HEK293 (cell line): Measurements from ENCODE around the gene RTBDN.
A peak's percentile ranks its signal among the peaks of the same experiment; 100 is the strongest.

Source experiments
- KLF7 ChIP-seq: fragments of 450-650 bp; formaldehyde crosslinking; IDR thresholded peaks from 2 replicates; pipeline ENCODE4 v1.5.1; 2016; ENCODE audit warnings: missing biosample characterization, missing genetic modification characterization, borderline replicate concordance
- KLF9 ChIP-seq: fragments of 450-650 bp; formaldehyde crosslinking; IDR thresholded peaks from 2 replicates; pipeline ENCODE4 v1.5.1; 2016; ENCODE audit warnings: missing biosample characterization, missing genetic modification characterization, low read depth
- SCRT1 ChIP-seq: fragments of 450-650 bp; formaldehyde crosslinking; IDR thresholded peaks from 2 replicates; pipeline ENCODE4 v1.5.1; 2016; ENCODE audit warnings: missing biosample characterization, missing genetic modification characterization, borderline replicate concordance
- SCRT2 ChIP-seq: fragments of 450-650 bp; formaldehyde crosslinking; IDR thresholded peaks from 2 replicates; pipeline ENCODE4 v1.5.1; 2016; ENCODE audit warnings: missing biosample characterization, missing genetic modification characterization
- SETDB1 ChIP-seq: IDR thresholded peaks from one replicate; pipeline ENCODE4 v1.6.1; 2017; ENCODE audit warnings: mild to moderate bottlenecking, low read length, moderate library complexity, mixed read lengths; ENCODE audit not compliant: insufficient read length
- SP2 ChIP-seq: fragments of 450-650 bp; formaldehyde crosslinking; IDR thresholded peaks from 2 replicates; pipeline ENCODE4 v1.5.1; 2016; ENCODE audit warnings: missing biosample characterization, missing genetic modification characterization
- ZBTB8A ChIP-seq: fragments of 450-650 bp; formaldehyde crosslinking; IDR thresholded peaks from 2 replicates; pipeline ENCODE4 v1.5.1; 2016; ENCODE audit warnings: missing biosample characterization, missing genetic modification characterization
- ZIC2 ChIP-seq: fragments of 450-650 bp; formaldehyde crosslinking; IDR thresholded peaks from 2 replicates; pipeline ENCODE4 v1.5.1; 2016; ENCODE audit warnings: missing biosample characterization, missing genetic modification characterization
- ZNF140 ChIP-seq: fragments of 450-650 bp; formaldehyde crosslinking; IDR thresholded peaks from 2 replicates; pipeline ENCODE4 v1.5.1; 2016; ENCODE audit warnings: missing biosample characterization, missing genetic modification characterization
- ZNF146 ChIP-seq: fragments of 450-650 bp; formaldehyde crosslinking; IDR thresholded peaks from 2 replicates; pipeline ENCODE4 v1.5.1; 2016; ENCODE audit warnings: missing biosample characterization, missing genetic modification characterization
- ZNF19 ChIP-seq: fragments of 450-650 bp; formaldehyde crosslinking; IDR thresholded peaks from 2 replicates; pipeline ENCODE4; 2016; ENCODE audit warnings: missing biosample characterization, missing genetic modification characterization, low read depth
- ZNF214 ChIP-seq: fragments of 450-650 bp; formaldehyde crosslinking; IDR thresholded peaks from 2 replicates; pipeline ENCODE4 v1.5.1; 2017; ENCODE audit warnings: missing biosample characterization, mild to moderate bottlenecking, missing genetic modification characterization, borderline replicate concordance
- ZNF23 ChIP-seq: fragments of 450-650 bp; formaldehyde crosslinking; IDR thresholded peaks from 2 replicates; pipeline ENCODE4 v1.5.1; 2016; ENCODE audit warnings: missing biosample characterization, missing genetic modification characterization, borderline replicate concordance
- ZNF239 ChIP-seq: fragments of 450-650 bp; formaldehyde crosslinking; IDR thresholded peaks from 2 replicates; pipeline ENCODE4 v1.5.1; 2016; ENCODE audit warnings: missing biosample characterization, missing genetic modification characterization
- ZNF341 ChIP-seq: fragments of 450-650 bp; formaldehyde crosslinking; IDR thresholded peaks from 2 replicates; pipeline ENCODE4; 2016; ENCODE audit warnings: low read depth, missing biosample characterization, missing genetic modification characterization
- ZNF37A ChIP-seq: fragments of 450-650 bp; IDR thresholded peaks from 2 replicates; pipeline ENCODE4 v1.5.1; 2018; ENCODE audit warnings: missing biosample characterization, missing genetic modification characterization
- ZNF416 ChIP-seq: fragments of 450-650 bp; formaldehyde crosslinking; IDR thresholded peaks from 2 replicates; pipeline ENCODE4 v1.5.1; 2016; ENCODE audit warnings: missing biosample characterization, missing genetic modification characterization
- ZNF530 ChIP-seq: fragments of 450-650 bp; formaldehyde crosslinking; IDR thresholded peaks from 2 replicates; pipeline ENCODE4 v1.5.1; 2016; ENCODE audit warnings: low read depth, missing biosample characterization, missing genetic modification characterization
- ZNF548 ChIP-seq: fragments of 450-650 bp; formaldehyde crosslinking; IDR thresholded peaks from 2 replicates; pipeline ENCODE4 v1.5.1; 2016; ENCODE audit warnings: missing biosample characterization, missing genetic modification characterization
- ZNF549 ChIP-seq: fragments of 450-650 bp; IDR thresholded peaks from 2 replicates; pipeline ENCODE4 v1.5.1; 2018; ENCODE audit warnings: missing biosample characterization, missing genetic modification characterization, mild to moderate bottlenecking, inconsistent platforms, moderate library complexity
- ZNF561 ChIP-seq: fragments of 450-650 bp; IDR thresholded peaks from 2 replicates; pipeline ENCODE4 v1.5.1; 2018; ENCODE audit warnings: missing biosample characterization, missing genetic modification characterization, borderline replicate concordance
- ZNF600 ChIP-seq: fragments of 450-650 bp; formaldehyde crosslinking; IDR thresholded peaks from 2 replicates; pipeline ENCODE4 v1.5.1; 2016; ENCODE audit warnings: missing biosample characterization, missing genetic modification characterization
- ZNF701 ChIP-seq: fragments of 450-650 bp; formaldehyde crosslinking; IDR thresholded peaks from 2 replicates; pipeline ENCODE4 v1.5.1; 2016; ENCODE audit warnings: missing biosample characterization, missing genetic modification characterization
- ZNF830 ChIP-seq: fragments of 450-650 bp; IDR thresholded peaks from 2 replicates; pipeline ENCODE4 v1.5.0; 2018; ENCODE audit warnings: missing biosample characterization, missing genetic modification characterization, low read depth, mild to moderate bottlenecking, moderate library complexity
- TF ChIP-seq, protein P1 (sequence below): fragments of 450-650 bp; formaldehyde crosslinking; IDR thresholded peaks from 2 replicates; pipeline ENCODE4 v1.5.1; 2016; ENCODE audit warnings: missing biosample characterization, missing genetic modification characterization
- TF ChIP-seq, protein P2 (sequence below): fragments of 450-650 bp; formaldehyde crosslinking; IDR thresholded peaks from 2 replicates; pipeline ENCODE4 v1.5.1; 2016; ENCODE audit warnings: missing biosample characterization, missing genetic modification characterization, borderline replicate concordance
- TF ChIP-seq, protein P3 (sequence below): fragments of 450-650 bp; formaldehyde crosslinking; optimal IDR thresholded peaks from 2 replicates; pipeline ENCODE3; 2016; ENCODE audit warnings: missing biosample characterization, mild to moderate bottlenecking, missing genetic modification characterization
- TF ChIP-seq, protein P4 (sequence below): fragments of 450-650 bp; formaldehyde crosslinking; IDR thresholded peaks from 2 replicates; pipeline ENCODE4 v1.5.1; 2016; ENCODE audit warnings: missing biosample characterization, missing genetic modification characterization
- TF ChIP-seq, protein P5 (sequence below): fragments of 450-650 bp; formaldehyde crosslinking; IDR thresholded peaks from 2 replicates; pipeline ENCODE4 v1.5.1; 2016; ENCODE audit warnings: missing biosample characterization, missing genetic modification characterization
- TF ChIP-seq, protein P6 (sequence below): fragments of 450-650 bp; formaldehyde crosslinking; IDR thresholded peaks from 2 replicates; pipeline ENCODE4 v1.5.1; 2017; ENCODE audit warnings: missing biosample characterization, missing genetic modification characterization

RTBDN gene

DNA sequence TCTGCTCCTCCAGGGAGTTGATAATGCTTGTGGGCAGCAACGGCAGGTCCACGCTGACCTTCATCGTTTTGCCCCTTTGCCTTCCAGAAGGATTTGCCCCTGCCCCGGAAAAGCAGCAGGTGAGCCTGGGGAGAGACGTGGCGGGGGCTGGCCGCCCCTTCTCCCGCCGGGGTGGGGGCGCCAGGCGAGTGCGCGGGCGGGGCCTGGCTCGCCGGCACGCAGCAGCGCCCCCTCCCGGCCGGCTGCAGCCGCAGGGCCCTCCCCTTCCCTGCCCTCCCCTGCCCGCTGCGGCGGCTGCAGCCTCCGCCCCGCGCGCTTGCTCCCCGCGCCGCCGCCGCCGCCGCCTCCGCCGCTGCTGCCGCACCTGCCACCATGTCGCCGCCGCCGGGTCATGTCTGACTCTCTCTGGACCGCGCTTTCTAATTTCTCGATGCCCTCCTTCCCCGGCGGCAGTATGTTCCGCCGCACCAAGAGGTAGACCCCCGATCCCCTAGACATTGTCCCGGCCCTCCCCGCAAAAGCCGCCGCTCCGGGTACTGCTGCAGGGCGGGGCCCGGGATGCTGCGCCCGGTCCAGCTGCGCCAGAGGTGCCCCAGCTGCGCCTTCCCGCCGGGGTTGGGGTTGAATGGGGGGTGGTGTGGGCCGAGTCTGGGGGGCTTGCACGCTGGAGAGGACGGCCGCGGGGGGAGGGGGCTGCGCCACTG lies 4.0 kb upstream of the RTBDN start, which contains the start of gene MAST1 (continued):
- TF ChIP-seq, protein P1, sequence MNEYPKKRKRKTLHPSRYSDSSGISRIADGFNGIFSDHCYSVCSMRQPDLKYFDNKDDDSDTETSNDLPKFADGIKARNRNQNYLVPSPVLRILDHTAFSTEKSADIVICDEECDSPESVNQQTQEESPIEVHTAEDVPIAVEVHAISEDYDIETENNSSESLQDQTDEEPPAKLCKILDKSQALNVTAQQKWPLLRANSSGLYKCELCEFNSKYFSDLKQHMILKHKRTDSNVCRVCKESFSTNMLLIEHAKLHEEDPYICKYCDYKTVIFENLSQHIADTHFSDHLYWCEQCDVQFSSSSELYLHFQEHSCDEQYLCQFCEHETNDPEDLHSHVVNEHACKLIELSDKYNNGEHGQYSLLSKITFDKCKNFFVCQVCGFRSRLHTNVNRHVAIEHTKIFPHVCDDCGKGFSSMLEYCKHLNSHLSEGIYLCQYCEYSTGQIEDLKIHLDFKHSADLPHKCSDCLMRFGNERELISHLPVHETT (tag by site-specific recombination): no peak
- TF ChIP-seq ZIC2 (tag by site-specific recombination): peak; percentile 7; the same call in 1 of the 2 replicates
- TF ChIP-seq ZNF23 (tag by site-specific recombination): no peak
- no peak for TF ChIP-seq ZNF701 (tag by site-specific recombination)
- TF ChIP-seq, protein P2, sequence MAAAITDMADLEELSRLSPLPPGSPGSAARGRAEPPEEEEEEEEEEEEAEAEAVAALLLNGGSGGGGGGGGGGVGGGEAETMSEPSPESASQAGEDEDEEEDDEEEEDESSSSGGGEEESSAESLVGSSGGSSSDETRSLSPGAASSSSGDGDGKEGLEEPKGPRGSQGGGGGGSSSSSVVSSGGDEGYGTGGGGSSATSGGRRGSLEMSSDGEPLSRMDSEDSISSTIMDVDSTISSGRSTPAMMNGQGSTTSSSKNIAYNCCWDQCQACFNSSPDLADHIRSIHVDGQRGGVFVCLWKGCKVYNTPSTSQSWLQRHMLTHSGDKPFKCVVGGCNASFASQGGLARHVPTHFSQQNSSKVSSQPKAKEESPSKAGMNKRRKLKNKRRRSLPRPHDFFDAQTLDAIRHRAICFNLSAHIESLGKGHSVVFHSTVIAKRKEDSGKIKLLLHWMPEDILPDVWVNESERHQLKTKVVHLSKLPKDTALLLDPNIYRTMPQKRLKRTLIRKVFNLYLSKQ (tag by site-specific recombination): no peak
- TF ChIP-seq ZNF416 (tag by site-specific recombination): no peak
- no peak for TF ChIP-seq SETDB1
- TF ChIP-seq ZNF530: no peak
- TF ChIP-seq ZNF146 (tag by site-specific recombination): no peak
- TF ChIP-seq KLF9 (tag by site-specific recombination): no peak; the same call in 1 of the 2 replicates
- no peak for TF ChIP-seq SP2
- no peak for TF ChIP-seq ZNF140 (tag by site-specific recombination)
- TF ChIP-seq ZNF600 (tag by site-specific recombination): no peak
- 0 out of 2 replicates have a peak, but pooled peaks have one; percentile 22 for TF ChIP-seq ZBTB8A (tag by site-specific recombination)
- no peak for TF ChIP-seq ZNF561
- no peak for TF ChIP-seq ZNF214 (tag by site-specific recombination)
- TF ChIP-seq ZNF37A (tag by site-specific recombination): no peak
- TF ChIP-seq ZNF549 (tag by site-specific recombination): no peak
- TF ChIP-seq ZNF341 (tag by site-specific recombination): 0 out of 2 replicates have a peak, but pooled peaks have one; percentile 14
- TF ChIP-seq ZNF548 (tag by site-specific recombination): no peak
- TF ChIP-seq, protein P3, sequence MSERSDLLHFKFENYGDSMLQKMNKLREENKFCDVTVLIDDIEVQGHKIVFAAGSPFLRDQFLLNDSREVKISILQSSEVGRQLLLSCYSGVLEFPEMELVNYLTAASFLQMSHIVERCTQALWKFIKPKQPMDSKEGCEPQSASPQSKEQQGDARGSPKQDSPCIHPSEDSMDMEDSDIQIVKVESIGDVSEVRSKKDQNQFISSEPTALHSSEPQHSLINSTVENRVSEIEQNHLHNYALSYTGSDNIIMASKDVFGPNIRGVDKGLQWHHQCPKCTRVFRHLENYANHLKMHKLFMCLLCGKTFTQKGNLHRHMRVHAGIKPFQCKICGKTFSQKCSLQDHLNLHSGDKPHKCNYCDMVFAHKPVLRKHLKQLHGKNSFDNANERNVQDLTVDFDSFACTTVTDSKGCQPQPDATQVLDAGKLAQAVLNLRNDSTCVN: peak; percentile 63
- TF ChIP-seq SCRT1: no peak
- TF ChIP-seq ZNF239 (tag by site-specific recombination): no peak
- no peak for TF ChIP-seq SCRT2 (tag by site-specific recombination)
- TF ChIP-seq, protein P4, sequence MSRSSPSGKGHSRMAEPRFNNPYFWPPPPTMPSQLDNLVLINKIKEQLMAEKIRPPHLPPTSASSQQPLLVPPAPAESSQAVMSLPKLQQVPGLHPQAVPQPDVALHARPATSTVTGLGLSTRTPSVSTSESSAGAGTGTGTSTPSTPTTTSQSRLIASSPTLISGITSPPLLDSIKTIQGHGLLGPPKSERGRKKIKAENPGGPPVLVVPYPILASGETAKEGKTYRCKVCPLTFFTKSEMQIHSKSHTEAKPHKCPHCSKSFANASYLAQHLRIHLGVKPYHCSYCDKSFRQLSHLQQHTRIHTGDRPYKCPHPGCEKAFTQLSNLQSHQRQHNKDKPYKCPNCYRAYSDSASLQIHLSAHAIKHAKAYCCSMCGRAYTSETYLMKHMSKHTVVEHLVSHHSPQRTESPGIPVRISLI (tag by site-specific recombination): no peak
- no peak for TF ChIP-seq ZNF830
- TF ChIP-seq, protein P5, sequence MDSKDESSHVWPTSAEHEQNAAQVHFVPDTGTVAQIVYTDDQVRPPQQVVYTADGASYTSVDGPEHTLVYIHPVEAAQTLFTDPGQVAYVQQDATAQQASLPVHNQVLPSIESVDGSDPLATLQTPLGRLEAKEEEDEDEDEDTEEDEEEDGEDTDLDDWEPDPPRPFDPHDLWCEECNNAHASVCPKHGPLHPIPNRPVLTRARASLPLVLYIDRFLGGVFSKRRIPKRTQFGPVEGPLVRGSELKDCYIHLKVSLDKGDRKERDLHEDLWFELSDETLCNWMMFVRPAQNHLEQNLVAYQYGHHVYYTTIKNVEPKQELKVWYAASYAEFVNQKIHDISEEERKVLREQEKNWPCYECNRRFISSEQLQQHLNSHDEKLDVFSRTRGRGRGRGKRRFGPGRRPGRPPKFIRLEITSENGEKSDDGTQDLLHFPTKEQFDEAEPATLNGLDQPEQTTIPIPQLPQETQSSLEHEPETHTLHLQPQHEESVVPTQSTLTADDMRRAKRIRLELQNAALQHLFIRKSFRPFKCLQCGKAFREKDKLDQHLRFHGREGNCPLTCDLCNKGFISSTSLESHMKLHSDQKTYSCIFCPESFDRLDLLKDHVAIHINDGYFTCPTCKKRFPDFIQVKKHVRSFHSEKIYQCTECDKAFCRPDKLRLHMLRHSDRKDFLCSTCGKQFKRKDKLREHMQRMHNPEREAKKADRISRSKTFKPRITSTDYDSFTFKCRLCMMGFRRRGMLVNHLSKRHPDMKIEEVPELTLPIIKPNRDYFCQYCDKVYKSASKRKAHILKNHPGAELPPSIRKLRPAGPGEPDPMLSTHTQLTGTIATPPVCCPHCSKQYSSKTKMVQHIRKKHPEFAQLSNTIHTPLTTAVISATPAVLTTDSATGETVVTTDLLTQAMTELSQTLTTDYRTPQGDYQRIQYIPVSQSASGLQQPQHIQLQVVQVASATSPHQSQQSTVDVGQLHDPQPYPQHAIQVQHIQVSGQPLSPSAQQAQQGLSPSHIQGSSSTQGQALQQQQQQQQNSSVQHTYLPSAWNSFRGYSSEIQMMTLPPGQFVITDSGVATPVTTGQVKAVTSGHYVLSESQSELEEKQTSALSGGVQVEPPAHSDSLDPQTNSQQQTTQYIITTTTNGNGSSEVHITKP: peak; percentile 77
- TF ChIP-seq KLF7: 0 out of 2 replicates have a peak, but pooled peaks have one; percentile 29
- no peak for TF ChIP-seq ZNF19 (tag by site-specific recombination)
- TF ChIP-seq, protein P6, sequence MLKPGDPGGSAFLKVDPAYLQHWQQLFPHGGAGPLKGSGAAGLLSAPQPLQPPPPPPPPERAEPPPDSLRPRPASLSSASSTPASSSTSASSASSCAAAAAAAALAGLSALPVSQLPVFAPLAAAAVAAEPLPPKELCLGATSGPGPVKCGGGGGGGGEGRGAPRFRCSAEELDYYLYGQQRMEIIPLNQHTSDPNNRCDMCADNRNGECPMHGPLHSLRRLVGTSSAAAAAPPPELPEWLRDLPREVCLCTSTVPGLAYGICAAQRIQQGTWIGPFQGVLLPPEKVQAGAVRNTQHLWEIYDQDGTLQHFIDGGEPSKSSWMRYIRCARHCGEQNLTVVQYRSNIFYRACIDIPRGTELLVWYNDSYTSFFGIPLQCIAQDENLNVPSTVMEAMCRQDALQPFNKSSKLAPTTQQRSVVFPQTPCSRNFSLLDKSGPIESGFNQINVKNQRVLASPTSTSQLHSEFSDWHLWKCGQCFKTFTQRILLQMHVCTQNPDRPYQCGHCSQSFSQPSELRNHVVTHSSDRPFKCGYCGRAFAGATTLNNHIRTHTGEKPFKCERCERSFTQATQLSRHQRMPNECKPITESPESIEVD (tag by site-specific recombination): no peak
